ENCODE data around the gene GAS6.
"Not testable (repeated sequence)": the region's sequence is repeated elsewhere in the genome, so short reads cannot be mapped to it uniquely, and the experiment has no call there.

Gene GAS6

DNA sequence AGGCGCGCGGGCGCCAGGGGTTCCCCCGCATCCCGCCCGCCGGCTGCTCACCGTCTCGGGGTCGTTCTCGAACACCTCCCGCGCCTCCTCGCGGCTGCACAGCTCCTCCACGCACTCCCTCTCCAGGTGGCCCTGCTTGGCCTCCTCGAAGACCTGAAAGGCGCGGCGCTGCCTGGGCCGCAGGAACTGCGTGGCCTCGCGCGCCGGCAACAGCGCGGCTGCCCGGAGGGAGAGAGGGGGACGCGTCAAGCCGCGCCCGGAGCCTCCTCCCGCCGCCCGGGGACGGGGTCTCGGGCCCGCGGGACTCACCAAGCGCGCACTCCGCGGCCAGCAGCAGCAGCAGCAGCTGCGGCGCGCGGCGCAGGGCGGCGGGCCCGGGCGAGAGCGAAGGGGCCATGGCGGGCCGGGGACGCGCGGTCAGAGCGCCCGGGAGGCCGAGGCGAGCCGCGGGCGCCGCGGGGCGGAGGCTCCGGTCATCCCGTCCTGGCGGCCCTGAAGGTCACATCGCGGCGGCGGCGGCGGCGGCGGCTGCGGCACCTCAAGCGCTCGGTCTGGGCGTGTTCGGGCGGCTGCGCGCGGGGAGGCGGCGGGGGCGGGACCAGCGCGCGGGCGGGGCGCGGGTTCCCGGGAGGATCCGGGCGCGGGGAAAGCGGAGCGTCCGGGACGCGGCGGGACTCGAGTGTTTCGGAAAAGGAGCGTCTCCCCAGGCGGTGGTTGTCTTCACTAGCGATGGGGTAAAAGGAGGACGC lies at the start of gene GAS6:
Gene GAS6, minus strand, starts transcription at position 553 of the 749 bp plus-strand sequence. Its CDS starts 156 bp downstream, at position 397.
- no peak for DNase-seq (ENCODE audit: low spot score)

DNA sequence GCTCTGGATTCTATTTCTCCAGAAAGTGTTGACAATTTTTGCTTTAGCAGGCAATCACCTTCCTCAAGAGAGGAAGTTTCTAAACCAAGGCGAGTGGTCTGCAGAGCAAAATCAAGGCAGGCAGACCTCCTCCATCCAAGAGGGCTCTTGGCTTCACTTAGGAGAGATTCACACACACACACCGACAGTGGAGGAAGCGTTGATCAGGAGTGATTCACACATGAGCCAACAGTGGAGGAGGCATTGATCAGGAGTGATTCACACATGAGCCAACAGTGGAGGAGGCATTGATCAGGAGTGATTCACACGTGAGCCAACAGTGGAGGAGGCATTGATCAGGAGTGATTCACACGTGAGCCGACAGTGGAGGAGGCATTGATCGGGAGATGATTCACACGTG lies 49.5 kb upstream of the GAS6 start:
- DNase-seq (ENCODE audit: low spot score), result not testable (repeated sequence)

DNA sequence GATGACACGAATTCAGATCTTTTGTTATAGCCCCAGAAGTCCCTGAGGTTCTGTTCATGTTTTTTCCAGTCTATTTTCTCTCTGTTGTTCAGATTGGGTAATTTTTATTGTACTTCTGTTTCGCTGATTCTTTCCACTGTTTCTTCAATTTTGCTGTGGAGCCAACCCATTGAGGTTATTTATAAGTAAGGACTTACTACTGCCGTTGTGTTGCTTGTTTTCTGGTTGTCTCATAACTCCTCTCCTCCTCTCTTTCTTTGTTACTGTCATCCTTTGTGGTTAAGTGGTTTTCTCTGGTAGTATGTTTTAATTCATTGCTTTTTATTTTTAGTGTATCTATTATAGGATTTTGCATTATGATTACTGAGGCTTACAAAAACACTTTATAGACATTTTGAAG lies 48.7 kb upstream of the GAS6 start:
- DNase-seq (ENCODE audit: low spot score), result no peak

DNA sequence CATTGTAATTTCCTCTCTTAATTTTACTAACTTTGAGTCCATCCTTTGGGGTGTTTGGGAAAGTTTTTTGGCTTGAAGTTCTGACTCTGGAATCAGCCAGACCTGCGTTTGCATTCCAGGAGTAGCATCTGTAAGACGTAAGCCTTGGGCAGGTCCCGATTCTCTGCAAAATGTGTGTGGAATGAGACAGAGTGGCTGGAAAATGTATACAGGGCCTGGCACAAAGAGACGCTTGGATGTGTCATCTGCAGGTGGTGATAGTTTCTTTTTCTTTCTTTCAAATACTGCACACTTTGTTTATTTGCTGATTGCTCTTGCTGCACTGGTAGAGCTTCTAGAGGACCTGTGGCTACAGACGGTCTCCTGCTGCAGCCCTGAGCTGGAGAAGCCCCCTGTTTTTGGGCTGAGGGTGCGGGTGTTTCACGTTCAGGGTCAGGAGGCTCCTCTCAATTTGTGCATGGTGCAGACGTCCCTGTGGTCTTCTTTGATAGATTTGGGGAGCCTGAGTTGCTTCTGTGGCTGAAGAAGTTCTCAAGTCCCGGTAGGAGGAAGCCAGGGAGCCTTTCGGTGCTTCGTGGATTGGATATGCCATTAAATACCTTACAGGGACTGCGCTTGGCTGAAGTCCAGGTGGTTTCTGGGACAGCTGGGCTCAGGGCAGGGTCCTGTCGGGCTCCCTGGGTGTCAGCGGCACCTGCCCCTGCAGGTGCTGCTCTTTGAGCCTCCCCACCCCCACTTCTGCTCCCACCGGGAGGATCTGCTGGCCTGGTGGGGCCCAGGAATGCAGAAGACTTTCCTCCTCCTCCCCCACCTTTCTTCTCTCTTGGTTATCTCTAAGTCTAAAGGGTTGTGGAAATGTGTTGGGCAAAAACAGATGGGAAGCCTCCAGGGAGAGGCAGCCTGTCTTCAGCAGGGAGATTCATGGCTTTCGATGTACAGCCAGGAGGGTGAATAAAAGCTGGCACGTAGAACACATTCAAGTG lies 44.0 kb upstream of the GAS6 start:
- DNase-seq (ENCODE audit: low spot score), result no peak

DNA sequence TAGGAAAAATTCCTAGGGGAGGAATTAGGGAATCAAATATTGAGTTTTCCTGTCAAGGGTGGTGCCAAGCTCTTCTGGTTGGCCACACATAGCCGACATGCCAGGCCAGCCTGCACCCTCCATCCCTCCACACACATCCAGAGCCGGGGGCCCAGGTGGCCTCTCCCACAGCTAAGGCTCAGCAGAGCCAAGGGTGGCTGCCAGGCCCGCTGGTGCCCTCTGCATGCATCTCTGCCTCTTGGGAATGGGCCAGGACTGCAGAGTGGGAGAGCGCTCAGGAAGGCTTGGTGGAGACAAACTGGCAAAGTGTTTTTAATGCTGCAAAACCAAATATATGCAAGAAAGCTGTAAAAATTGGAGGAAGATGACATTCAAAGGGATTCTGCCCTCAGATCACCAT lies 42.7 kb upstream of the GAS6 start:
- no peak for DNase-seq (ENCODE audit: low spot score)

DNA sequence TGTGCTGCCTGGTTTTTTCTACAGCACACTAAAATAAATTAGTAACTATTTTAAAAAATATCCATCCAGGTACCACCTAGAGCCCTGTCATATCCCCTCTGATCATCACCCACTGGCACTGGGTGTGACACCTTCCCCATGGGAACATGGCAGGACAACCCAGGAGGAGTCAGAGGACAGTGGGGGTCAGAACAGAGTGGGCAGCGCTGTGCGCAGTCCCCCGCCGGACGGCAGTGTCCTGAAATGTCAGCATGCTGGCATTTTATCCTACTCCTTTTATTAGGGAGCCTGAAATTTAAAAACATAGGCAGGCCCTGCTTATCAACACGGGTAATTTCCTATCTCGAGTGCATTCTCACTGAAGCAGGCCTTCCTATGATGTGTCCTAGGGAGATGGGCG lies 42.1 kb upstream of the GAS6 start:
- DNase-seq (ENCODE audit: low spot score), result no peak

DNA sequence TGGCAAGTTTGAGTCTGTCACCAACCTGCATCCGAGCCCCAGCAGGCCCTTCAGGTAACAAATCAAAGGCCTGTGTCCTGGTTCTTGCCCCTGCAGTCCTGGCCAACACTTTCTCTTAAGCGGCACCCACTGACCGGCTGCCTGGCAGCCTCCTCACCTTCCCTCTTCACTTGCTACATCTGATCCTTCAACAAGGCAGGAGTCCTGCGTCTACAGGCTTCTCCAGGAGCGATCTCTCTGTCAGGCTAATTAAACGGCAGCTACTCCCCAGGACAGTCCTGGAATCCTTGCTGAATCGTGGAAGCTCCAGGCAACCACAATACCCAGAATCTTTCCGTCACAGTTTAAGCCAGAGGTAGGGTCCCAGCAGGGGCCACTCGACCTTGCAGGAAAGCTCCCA lies 41.1 kb upstream of the GAS6 start:
- no peak for DNase-seq (ENCODE audit: low spot score)

DNA sequence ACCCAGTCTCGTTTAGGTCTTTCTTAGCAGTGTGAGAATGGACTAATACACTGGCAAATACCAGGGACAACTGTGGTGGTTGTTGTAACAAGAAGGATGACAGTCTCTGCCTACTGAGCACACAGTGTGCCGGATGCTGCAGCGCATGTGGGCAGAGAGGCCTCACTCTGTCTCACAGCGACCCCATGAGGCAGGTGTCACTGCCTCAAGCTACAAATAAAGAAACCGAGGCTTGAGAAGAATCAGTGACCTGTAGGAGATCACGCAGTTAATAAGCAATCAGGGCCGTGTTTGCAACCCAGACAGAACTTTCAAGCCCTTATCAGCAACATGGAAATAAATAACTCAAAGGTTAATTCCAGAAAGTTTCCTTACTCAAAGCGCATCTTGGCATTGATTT lies 40.5 kb upstream of the GAS6 start:
- no peak for DNase-seq (ENCODE audit: low spot score)

DNA sequence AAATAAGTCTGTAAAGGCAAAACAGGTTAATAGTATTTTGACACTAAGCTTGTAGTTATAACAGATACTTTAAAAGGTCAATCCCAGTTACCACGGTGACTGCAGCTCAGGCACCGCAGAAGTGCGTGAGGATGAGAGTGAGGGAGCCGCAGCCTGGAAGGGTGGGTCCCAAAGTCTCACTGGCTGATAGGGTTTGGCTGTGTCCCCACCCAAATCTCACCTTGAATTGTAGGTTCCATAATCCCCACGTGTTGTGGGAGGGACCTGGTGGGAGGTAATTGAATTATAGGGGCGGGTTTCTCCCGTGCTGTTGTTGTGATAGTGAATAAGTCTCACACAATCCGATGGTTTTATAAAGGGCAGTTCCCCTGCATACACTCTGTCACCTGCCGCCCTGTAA lies 40.0 kb upstream of the GAS6 start:
- no peak for DNase-seq (ENCODE audit: low spot score)

DNA sequence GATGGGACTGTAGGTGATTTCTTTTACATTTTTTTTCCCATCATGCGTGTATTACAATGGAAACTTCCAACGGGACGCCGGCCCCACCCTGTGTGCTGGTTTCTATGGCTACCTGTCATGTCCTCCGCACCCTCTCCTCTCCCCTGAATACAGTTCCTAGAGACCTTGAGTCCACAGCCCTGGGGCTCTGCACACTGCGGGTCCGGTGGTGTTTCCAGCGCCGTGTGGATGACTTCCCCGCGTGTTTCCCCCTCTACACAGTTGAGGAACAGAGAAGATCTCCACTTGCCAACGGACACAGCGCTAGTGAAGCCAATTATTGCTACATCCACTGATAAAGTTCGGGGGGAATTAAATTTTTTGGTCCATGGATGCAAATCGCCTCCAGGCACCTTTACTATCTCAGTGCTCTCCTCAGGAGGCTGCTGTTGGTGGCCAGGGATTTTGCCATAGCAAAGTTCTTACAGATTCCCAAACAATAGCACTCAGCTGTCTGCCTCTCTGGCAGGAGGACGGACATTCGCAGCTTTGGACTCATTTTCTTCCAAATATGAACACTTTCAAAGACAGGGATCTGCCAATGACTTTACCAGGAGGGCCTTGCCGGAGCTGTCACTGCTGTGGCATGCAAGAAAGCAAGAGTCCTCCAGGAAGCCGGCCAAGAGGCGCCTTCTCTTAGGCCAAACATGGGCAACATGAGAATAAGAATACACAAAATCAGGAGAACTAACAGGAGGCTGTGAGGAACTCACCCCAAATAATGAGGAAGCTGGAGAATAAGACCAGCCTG lies 39.3 kb upstream of the GAS6 start:
- DNase-seq (ENCODE audit: low spot score), result no peak

DNA sequence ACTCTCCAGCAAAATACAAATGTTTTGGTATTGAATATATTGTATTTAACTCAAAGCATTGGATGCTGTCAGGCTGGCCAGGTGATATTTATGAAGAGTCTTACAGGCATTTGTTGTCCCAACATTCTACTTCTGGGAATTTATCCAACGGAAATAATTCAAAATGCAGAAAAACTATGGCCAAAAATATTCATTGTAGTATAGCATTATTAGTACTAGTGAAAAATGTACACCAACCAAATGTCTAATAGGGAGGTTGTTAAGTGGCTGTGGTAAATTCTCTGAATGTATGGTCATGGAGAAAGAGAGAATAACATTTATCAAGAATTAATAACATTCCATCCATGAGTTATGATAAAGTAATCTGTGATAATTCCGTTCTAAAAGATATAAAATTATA lies 38.6 kb upstream of the GAS6 start:
- no peak for DNase-seq (ENCODE audit: low spot score)

DNA sequence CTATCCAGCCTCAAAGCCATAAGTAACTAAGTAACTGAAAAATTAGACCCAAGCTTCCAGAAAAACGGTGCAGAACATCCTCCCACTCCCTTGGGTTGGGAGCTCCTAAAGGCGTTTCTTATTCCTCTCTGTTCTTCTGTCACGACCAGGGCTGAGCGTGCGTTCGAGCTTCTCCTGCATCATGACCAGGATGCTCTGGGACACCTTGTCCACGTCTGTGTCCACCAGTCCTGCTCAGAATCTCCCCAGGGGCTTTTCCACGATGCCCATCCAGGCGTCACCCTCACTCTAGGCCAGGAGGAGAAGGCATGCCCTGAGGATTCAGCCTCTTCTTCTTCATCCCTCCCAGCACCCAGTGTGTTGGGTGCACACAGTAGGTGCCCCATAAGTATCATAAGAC lies 37.8 kb upstream of the GAS6 start:
- DNase-seq (ENCODE audit: low spot score), result no peak

GRCh38 chr13:113901231-113901630 lies 37.4 kb upstream of the GAS6 start:
- DNase-seq (ENCODE audit: low spot score), result no peak

GRCh38 chr13:113900646-113901045 lies 36.8 kb upstream of the GAS6 start:
- no peak for DNase-seq (ENCODE audit: low spot score)

DNA sequence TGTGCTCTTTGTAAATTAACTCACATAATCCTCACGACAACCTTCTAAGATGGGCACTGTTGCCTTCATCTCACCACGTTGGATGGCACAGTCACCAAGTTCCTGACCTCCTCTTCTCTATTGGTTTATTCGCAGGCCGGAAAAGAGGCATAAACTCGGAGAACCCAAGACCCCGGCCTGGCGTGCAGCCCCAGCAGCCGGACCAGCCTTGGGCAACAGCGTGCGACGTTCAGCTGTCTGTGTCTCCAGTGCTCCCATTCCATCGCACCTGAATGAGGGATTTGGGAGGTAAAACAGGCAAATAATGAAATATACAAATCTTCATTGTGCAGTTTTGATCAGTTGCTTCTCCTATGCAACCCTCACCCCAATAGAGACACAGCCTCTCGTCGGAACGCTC lies 34.5 kb upstream of the GAS6 start:
- DNase-seq (ENCODE audit: low spot score), result no peak

GRCh38 chr13:113897966-113898365 lies 34.1 kb upstream of the GAS6 start:
- DNase-seq (ENCODE audit: low spot score), result no peak

- no peak for DNase-seq (ENCODE audit: low spot score)
Measured at GRCh38 chr13:113897161-113897560, 33.3 kb upstream of the GAS6 start.

GRCh38 chr13:113895436-113895835 lies 31.6 kb upstream of the GAS6 start:
- DNase-seq (ENCODE audit: low spot score), result no peak

DNA sequence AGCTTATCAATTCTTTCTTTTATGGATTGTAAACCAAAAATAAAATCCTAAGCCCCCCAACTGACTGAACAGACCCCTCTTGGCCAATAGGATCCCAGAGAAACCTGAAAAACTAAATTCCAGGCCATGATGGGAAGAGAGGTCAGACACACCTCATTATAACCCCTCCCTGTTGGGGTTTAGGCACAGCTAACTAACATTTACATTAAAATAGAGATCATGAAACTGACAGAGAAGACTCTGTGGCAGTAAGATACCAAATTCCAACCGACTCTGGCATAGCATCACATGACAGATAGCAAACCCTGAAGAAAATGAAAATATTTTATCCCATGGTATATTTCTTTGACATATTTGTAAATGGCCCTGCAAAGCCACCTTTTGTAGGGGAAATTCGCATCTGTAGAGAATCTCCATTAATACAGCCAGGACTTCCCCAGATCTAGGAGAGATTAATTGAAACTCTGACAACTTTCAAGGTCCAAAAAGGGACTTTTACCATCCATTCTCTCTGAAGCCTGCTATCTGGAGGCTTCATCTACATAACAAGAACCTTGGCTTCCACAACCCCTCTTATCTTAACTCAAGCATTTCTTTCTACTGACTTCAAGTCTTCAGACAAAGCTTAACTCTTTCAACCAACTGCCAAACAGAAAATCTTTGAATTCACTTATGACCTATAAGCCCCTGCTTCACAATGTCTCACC lies 27.1 kb upstream of the GAS6 start:
- no peak for DNase-seq (ENCODE audit: low spot score)

- no peak for DNase-seq (ENCODE audit: low spot score)
Measured at GRCh38 chr13:113889467-113889866, 25.6 kb upstream of the GAS6 start.

DNA sequence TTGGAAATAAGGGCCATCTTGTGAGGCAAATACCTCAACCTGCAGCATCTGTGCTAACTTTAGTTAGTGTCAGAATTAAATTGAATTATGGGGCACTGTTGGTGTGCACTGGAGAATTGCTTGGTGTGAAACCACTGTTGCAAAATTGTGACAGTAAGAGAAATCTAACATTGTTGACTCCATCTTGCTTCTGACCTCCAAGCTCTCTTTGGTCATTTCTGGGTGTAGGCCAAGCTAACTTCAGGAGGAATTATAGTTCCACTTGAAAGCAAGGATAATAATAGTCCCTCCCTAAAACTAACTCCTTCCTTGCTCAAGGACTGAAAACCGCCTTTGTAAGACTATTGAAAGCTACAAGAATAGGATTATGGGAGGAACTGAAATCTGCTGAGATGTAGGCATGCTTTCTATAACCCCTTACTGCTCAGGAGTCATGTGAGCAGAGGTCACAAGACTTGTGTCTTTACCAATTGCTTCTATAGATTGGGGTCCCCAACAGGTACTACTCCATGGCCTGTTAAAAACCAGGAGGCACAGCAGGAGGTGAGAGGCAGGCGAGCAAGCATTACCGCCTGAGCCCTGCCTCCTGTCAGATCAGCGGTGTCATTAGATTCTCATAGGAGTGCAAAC lies 24.9 kb upstream of the GAS6 start:
- DNase-seq (ENCODE audit: low spot score), result no peak

All from activated CD4-positive, alpha-beta T cell treated with anti-CD3 and anti-CD28 coated beads, Interleukin-2, Interleukin-4, amounts not matched to agents 100 ng/mL and 50 ng/mL, durations not matched to agents 16 hours and 8 hours (primary cell).